Measurements from ENCODE around the gene CD80. TPM values are rescaled to one million over a fixed set of nuclear protein-coding genes. Genes with fewer than 3 reads are reported as not detected.

Gene CD80
- total RNA-seq, 1 experiment from 2014 or later: not detected

DNA sequence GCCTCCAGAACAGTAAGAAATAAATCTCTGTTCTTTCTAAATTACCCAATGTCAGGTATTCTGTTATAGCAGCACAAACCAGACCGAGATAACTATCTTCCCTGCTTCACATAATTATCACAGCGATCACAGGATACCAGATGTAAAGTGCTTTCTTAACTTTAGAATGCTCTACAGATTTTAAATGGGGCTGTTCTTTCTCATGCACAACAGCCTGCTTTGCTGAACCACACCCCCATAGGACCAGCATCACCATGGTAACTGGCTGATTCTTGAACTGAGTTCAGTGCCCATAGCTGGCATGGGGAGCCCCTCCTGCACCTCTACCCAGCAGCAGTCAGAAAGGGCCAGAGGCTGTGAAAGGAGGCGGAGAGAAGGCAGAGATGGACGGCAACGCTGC is 7.8 kb downstream of the CD80 start:
- H3K4me1 ChIP-seq (ENCODE audit: control insufficient read depth in 1 of 2, insufficient read depth in 2 of 2, low read length in 2 of 2): no peaks in the 10 kb centered on the region
- ChIA-PET CTCF (no interaction called here), RAD21 (ENCODE audit: low non-redundant PET in 1 of 2, low total read pairs in 2 of 2, uncharacterized antibody in 2 of 2, unreplicated experiment in 2 of 2) (no interaction called here), POLR2A (no interaction called here)
- no peak overlapping the region for H2AFZ ChIP-seq (ENCODE audit: low read depth, low read length, poor library complexity, severe bottlenecking)
- no peak overlapping the region for H3K4me3 ChIP-seq (replicated peaks in 1 of 2; ENCODE audit: low read depth in 1 of 2, low read length in 2 of 2)
- H3K27ac ChIP-seq (ENCODE audit: low read depth, low read length): no peak overlapping the region
- no peaks in the 10 kb centered on the region for H3K9me3 ChIP-seq (ENCODE audit: control insufficient read depth in 1 of 2, insufficient read depth in 1 of 2, low read depth in 1 of 2, low read length in 2 of 2)
- H3K9ac ChIP-seq (ENCODE audit: low read length): no peak overlapping the region
- TF ChIP-seq RAD21 (IDR thresholded peaks at IDR 0.05; ENCODE audit: low read depth): no peak
- TF ChIP-seq EGR1 (IDR thresholded peaks at IDR 0.05; ENCODE audit: low read depth): no peak
- no peak for TF ChIP-seq CEBPB (IDR thresholded peaks at IDR 0.05; ENCODE audit: low read depth)
- no peak for TF ChIP-seq ZFX (IDR thresholded peaks at IDR 0.05)
- TF ChIP-seq SRF (IDR thresholded peaks at IDR 0.05; ENCODE audit: low read depth): no peak
- TF ChIP-seq, protein P1, sequence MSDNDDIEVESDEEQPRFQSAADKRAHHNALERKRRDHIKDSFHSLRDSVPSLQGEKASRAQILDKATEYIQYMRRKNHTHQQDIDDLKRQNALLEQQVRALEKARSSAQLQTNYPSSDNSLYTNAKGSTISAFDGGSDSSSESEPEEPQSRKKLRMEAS (IDR thresholded peaks at IDR 0.05): no peak
- no peak for TF ChIP-seq SIN3A (IDR thresholded peaks at IDR 0.05; ENCODE audit: low read depth)
- no peaks in the 10 kb centered on the region for H3K36me3 ChIP-seq (ENCODE audit: control insufficient read depth in 1 of 2, insufficient read depth in 2 of 2, low read length in 2 of 2)
- H3K4me2 ChIP-seq (ENCODE audit: low read length): no peak overlapping the region
- DNase-seq (ENCODE audit: low read depth, low spot score): no peak
- intact Hi-C loops (cut with micrococcal nuclease): no loop called here
- ATAC-seq: no peak
- no peaks in the 10 kb centered on the region for H3K9me2 ChIP-seq (ENCODE audit: insufficient read depth)
- no peaks in the 10 kb centered on the region for H3K27me3 ChIP-seq (ENCODE audit: insufficient read depth, low read length)
- H3K79me2 ChIP-seq (ENCODE audit: insufficient read depth, low read length): no peaks in the 10 kb centered on the region
- BruUV-seq (replicated peaks): no TSS peak
- H4K20me1 ChIP-seq (ENCODE audit: insufficient read depth): no peaks in the 10 kb centered on the region

DNA sequence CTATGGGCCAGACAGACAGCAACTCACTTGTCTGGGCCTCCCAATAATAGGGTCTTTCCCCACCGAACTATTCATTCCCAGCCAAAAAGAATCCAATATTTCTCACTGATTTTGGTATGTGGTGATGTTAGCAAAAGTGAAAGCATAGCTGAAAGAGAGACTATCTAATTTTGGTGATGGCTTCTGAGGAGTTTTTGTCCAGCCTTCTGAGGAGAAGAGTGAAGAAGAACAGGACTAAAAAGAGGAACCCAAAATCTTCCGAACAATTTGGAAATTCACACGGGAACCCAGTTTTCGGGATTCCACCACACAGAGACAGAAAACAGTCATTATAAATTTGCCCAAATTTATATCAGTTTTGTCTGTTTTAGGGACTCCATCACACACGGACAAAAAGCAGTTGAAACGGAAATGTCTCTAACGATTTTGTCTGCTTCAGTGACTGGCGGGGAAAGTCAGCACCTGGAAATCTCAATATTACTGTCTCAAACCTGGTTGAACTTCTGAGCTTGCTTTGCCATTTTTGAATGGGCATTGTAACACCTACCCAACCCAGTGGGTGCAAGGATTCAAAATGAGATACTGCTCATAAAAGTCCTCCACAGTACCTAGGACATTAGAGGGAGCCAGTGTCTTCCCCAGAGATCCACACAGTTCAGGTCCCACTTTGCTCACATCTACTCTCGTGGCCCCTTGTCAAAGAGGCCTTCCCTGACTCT is 9.1 kb downstream of the CD80 start:
- RAD21 ChIA-PET (ENCODE audit: low non-redundant PET in 1 of 2, low total read pairs in 2 of 2, uncharacterized antibody in 2 of 2, unreplicated experiment in 2 of 2): no interaction called here
- intact Hi-C loops (cut with micrococcal nuclease): no loop called here
- H3K4me1 ChIP-seq (ENCODE audit: control insufficient read depth in 1 of 2, insufficient read depth in 2 of 2, low read length in 2 of 2): no peaks in the 10 kb centered on the region
- no peaks in the 10 kb centered on the region for H3K79me2 ChIP-seq (ENCODE audit: insufficient read depth, low read length)
- DNase-seq (ENCODE audit: low read depth, low spot score) (no peak), ATAC-seq (no peak)
- CTCF ChIA-PET: no interaction called here
- H3K9me3 ChIP-seq (ENCODE audit: control insufficient read depth in 1 of 2, insufficient read depth in 1 of 2, low read depth in 1 of 2, low read length in 2 of 2): no peaks in the 10 kb centered on the region
- no peaks in the 10 kb centered on the region for H3K27me3 ChIP-seq (ENCODE audit: insufficient read depth, low read length)
- no peaks in the 10 kb centered on the region for H3K9me2 ChIP-seq (ENCODE audit: insufficient read depth)
- no peaks in the 10 kb centered on the region for H3K36me3 ChIP-seq (ENCODE audit: control insufficient read depth in 1 of 2, insufficient read depth in 2 of 2, low read length in 2 of 2)
- H3K27ac ChIP-seq (ENCODE audit: low read depth, low read length): no peak overlapping the region
- no peak overlapping the region for H3K9ac ChIP-seq (ENCODE audit: low read length)
- no peak overlapping the region for H3K4me3 ChIP-seq (replicated peaks in 1 of 2; ENCODE audit: low read depth in 1 of 2, low read length in 2 of 2)
- POLR2A ChIA-PET: no interaction called here
- H4K20me1 ChIP-seq (ENCODE audit: insufficient read depth): no peaks in the 10 kb centered on the region
- BruUV-seq (replicated peaks): no TSS peak
- H3K4me2 ChIP-seq (ENCODE audit: low read length): no peak overlapping the region
- H2AFZ ChIP-seq (ENCODE audit: low read depth, low read length, poor library complexity, severe bottlenecking): no peak overlapping the region
- TF ChIP-seq YY1 (IDR thresholded peaks at IDR 0.05; ENCODE audit: extremely low read depth, insufficient replicate concordance, low read depth, low read length): no peak
- no peak for TF ChIP-seq CEBPB (IDR thresholded peaks at IDR 0.05; ENCODE audit: low read depth)
- TF ChIP-seq SRF (IDR thresholded peaks at IDR 0.05; ENCODE audit: low read depth): no peak
- TF ChIP-seq EZH2 (IDR thresholded peaks at IDR 0.05): no peak
- no peak for TF ChIP-seq EGR1 (IDR thresholded peaks at IDR 0.05; ENCODE audit: low read depth)
- TF ChIP-seq, protein P2, sequence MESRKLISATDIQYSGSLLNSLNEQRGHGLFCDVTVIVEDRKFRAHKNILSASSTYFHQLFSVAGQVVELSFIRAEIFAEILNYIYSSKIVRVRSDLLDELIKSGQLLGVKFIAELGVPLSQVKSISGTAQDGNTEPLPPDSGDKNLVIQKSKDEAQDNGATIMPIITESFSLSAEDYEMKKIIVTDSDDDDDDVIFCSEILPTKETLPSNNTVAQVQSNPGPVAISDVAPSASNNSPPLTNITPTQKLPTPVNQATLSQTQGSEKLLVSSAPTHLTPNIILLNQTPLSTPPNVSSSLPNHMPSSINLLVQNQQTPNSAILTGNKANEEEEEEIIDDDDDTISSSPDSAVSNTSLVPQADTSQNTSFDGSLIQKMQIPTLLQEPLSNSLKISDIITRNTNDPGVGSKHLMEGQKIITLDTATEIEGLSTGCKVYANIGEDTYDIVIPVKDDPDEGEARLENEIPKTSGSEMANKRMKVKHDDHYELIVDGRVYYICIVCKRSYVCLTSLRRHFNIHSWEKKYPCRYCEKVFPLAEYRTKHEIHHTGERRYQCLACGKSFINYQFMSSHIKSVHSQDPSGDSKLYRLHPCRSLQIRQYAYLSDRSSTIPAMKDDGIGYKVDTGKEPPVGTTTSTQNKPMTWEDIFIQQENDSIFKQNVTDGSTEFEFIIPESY (IDR thresholded peaks at IDR 0.05; ENCODE audit: extremely low read depth, insufficient replicate concordance, low read length): no peak
- TF ChIP-seq, protein P3, sequence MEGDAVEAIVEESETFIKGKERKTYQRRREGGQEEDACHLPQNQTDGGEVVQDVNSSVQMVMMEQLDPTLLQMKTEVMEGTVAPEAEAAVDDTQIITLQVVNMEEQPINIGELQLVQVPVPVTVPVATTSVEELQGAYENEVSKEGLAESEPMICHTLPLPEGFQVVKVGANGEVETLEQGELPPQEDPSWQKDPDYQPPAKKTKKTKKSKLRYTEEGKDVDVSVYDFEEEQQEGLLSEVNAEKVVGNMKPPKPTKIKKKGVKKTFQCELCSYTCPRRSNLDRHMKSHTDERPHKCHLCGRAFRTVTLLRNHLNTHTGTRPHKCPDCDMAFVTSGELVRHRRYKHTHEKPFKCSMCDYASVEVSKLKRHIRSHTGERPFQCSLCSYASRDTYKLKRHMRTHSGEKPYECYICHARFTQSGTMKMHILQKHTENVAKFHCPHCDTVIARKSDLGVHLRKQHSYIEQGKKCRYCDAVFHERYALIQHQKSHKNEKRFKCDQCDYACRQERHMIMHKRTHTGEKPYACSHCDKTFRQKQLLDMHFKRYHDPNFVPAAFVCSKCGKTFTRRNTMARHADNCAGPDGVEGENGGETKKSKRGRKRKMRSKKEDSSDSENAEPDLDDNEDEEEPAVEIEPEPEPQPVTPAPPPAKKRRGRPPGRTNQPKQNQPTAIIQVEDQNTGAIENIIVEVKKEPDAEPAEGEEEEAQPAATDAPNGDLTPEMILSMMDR (IDR thresholded peaks at IDR 0.05 in 2 of 3, conservative IDR thresholded peaks at IDR 0.05 in 1 of 3; ENCODE audit: borderline replicate concordance in 1 of 3, insufficient read depth in 1 of 3, low read depth in 2 of 3, low read length in 2 of 3): no peak
- TF ChIP-seq CBX3 (IDR thresholded peaks at IDR 0.05; ENCODE audit: low read depth): no peak
- no peak for TF ChIP-seq RAD21 (IDR thresholded peaks at IDR 0.05; ENCODE audit: low read depth)
